HepG2 (cell line): ENCODE measurements around the gene NR1H3. TPM values are rescaled to one million over a fixed set of nuclear protein-coding genes. Genes with fewer than 3 reads are reported as not detected.
A peak's percentile ranks its signal among the peaks of the same experiment; 100 is the strongest.

Source experiments
- ATF7-NPFF ChIP-seq: sonication (generic); formaldehyde crosslinking; IDR thresholded peaks from 2 replicates; pipeline ENCODE4 v1.8.1; 2023; ENCODE audit warnings: mild to moderate bottlenecking, low read depth, missing genetic modification reagents, moderate library complexity
- CHD2 ChIP-seq: IDR thresholded peaks from 2 replicates; pipeline ENCODE4 v1.6.1; 2011; ENCODE audit warnings: low read depth, low read length, improper control_type of control experiment
- GTF3A ChIP-seq: sonication (generic); formaldehyde crosslinking; conservative IDR thresholded peaks from 2 replicates; pipeline ENCODE4 v1.4.0; 2020; ENCODE audit warnings: mild to moderate bottlenecking, missing genetic modification reagents
- IKZF1 ChIP-seq: fragments of 450-650 bp; IDR thresholded peaks from 2 replicates; pipeline ENCODE4 v1.7.1; 2016
- MIER3 ChIP-seq: IDR thresholded peaks from 2 replicates; pipeline ENCODE4 v1.6.1; 2016; ENCODE audit warnings: missing compliant biosample characterization, borderline replicate concordance
- MTF1 ChIP-seq: sonication (generic); formaldehyde crosslinking; IDR thresholded peaks from 2 replicates; pipeline ENCODE4 v1.5.0; 2020; ENCODE audit warnings: missing genetic modification reagents
- PHF21A ChIP-seq: sonication (generic); formaldehyde crosslinking; IDR thresholded peaks from 2 replicates; pipeline ENCODE4 v1.5.0; 2020; ENCODE audit warnings: mild to moderate bottlenecking, missing genetic modification reagents
- RNF2 ChIP-seq: fragments of 450-650 bp; conservative IDR thresholded peaks from 2 replicates; pipeline ENCODE4 v1.6.1; 2016; ENCODE audit warnings: low read depth
- SALL1 ChIP-seq: sonication (generic); formaldehyde crosslinking; IDR thresholded peaks from 2 replicates; pipeline ENCODE4 v1.8.0; 2022; ENCODE audit warnings: mild to moderate bottlenecking, missing genetic modification reagents
- SNAPC4 ChIP-seq: sonication (generic); formaldehyde crosslinking; IDR thresholded peaks from 2 replicates; pipeline ENCODE4 v1.4.0; 2020; ENCODE audit warnings: mild to moderate bottlenecking, missing genetic modification reagents
- SPEN ChIP-seq: sonication (generic); formaldehyde crosslinking; IDR thresholded peaks from 2 replicates; pipeline ENCODE4 v1.5.1; 2020; ENCODE audit warnings: low read depth, mild to moderate bottlenecking, missing genetic modification reagents
- ZKSCAN1 ChIP-seq: fragments of 150-350 bp; IDR thresholded peaks from 2 replicates; pipeline ENCODE4 v1.6.1; 2014; ENCODE audit warnings: low read length
- ZNF138 ChIP-seq: sonication (generic); formaldehyde crosslinking; IDR thresholded peaks from 2 replicates; pipeline ENCODE4 v1.5.0; 2020; ENCODE audit warnings: mild to moderate bottlenecking, low read depth, missing genetic modification reagents
- ZNF556 ChIP-seq: sonication (generic); formaldehyde crosslinking; IDR thresholded peaks from 2 replicates; pipeline ENCODE4 v1.4.0; 2020; ENCODE audit warnings: mild to moderate bottlenecking, missing genetic modification reagents, borderline replicate concordance
- ZNF609 ChIP-seq: sonication (generic); formaldehyde crosslinking; IDR thresholded peaks from 2 replicates; pipeline ENCODE4 v1.4.0; 2020; ENCODE audit warnings: mild to moderate bottlenecking, missing genetic modification reagents, borderline replicate concordance
- ZNF670 ChIP-seq: sonication (generic); formaldehyde crosslinking; IDR thresholded peaks from 2 replicates; pipeline ENCODE4 v1.8.0; 2022; ENCODE audit warnings: mild to moderate bottlenecking, missing genetic modification reagents, borderline replicate concordance
- ZSCAN5A ChIP-seq: sonication (generic); formaldehyde crosslinking; IDR thresholded peaks from 2 replicates; pipeline ENCODE4 v1.8.0; 2022; ENCODE audit warnings: mild to moderate bottlenecking, missing genetic modification reagents, borderline replicate concordance
- polyA plus RNA-seq, 8 experiments: library from polyadenylated mRNA; depleted of rRNA in 3 of 8; stranded (reverse) in 7 of 8; unstranded in 1 of 8; fragments of >200 nt; fragmentation: Illumina TruSeq in 4 of 8; extraction: Trizol in 4 of 8; gene quantifications; 2 replicates each; pipeline versions ENCODE4 v1.2.1 to v1.2.3, GENCODE V29; 2011 to 2016; ENCODE audit warnings: low read depth in 4 of 8, missing spikeins in 1 of 8, mixed read lengths in 1 of 8; ENCODE audit not compliant: insufficient read depth in 1 of 8
- total RNA-seq, 5 experiments: library from RNA; depleted of rRNA; stranded (reverse); fragments of >200 nt; fragmentation: Illumina TruSeq; extraction: Trizol; gene quantifications; 2 replicates each; pipeline ENCODE4 v1.2.3, GENCODE V29; 2016; ENCODE audit warnings: low read depth in 1 of 5

The NR1H3 gene
- total and polyA plus RNA-seq, 2 of the 13 experiments (the other 11 are each of a cell fraction or from before 2014, with no cell fraction given) = 41.8 to 102 TPM

GRCh38 chr11:47257517-47258316 lies at the start of gene NR1H3 (continued):
- TF ChIP-seq ZNF609 (CRISPR knock-in tag) (peak; percentile 39; the same call in 1 of the 2 replicates), ZSCAN5A (CRISPR knock-in tag) (no peak; the same call in 1 of the 2 replicates), CHD2 (no peak), ZNF670 (CRISPR knock-in tag) (0 out of 2 replicates have a peak, but pooled peaks have one; percentile 27), MIER3 (peak; percentile 58; the same call in 1 of the 2 replicates), ZNF138 (CRISPR knock-in tag) (no peak), SNAPC4 (CRISPR knock-in tag) (0 out of 2 replicates have a peak, but pooled peaks have one; percentile 32), GTF3A (CRISPR knock-in tag) (no peak), ATF7-NPFF (CRISPR knock-in tag) (peak; percentile 53; the same call in 1 of the 2 replicates), ZKSCAN1 (no peak), SPEN (CRISPR knock-in tag) (0 out of 2 replicates have a peak, but pooled peaks have one; percentile 62), IKZF1 (no peak), PHF21A (CRISPR knock-in tag) (peak; percentile 90; the same call in 1 of the 2 replicates), ZNF556 (peak; percentile 50; the same call in 1 of the 2 replicates), MTF1 (CRISPR knock-in tag) (no peak), SALL1 (peak; percentile 52), RNF2 (no peak)
